ENCODE measurements around the gene IRAK3.
"Not testable (repeated sequence)": the region's sequence is repeated elsewhere in the genome, so short reads cannot be mapped to it uniquely, and the experiment has no call there.

Gene IRAK3

DNA sequence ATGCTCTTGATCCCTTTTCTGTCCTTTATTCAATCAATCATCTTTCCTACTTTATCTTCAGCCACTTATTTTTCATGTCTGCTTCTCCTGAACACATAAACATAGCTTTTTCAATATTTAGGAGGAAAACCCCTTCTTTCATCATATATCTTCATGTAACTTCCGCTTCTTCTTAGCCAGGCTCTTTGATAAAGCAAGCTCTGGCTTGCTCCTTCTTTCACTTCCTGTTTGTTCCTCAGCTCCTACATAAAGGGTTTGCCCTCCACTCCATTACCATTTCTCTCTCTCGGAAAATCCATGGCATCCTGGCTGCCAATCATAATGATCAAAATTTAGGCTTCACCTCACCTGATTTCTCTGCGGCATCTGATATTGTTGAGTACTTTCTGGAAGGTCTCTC lies 79.5 kb downstream of the IRAK3 start:
- no peak for DNase-seq

DNA sequence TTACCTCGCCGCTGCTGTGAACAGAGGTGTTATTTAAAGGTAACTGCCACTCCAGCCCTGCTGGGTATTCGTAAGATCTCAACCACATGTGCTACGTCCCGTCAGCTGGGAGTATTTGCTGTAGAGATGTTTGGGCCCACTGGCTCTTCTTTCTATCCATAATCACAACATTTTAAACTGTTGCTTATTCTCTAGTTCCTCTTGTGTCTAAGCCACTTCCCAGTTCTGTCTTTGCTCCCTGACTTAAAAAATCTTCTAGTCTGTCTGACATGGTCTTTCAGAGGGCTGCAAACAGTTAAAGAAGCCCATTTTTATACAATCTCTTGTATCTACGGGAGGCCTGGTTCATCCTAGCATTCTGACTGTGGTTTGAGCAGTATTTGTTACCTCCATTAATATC lies 80.1 kb downstream of the IRAK3 start:
- no peak for DNase-seq

DNA sequence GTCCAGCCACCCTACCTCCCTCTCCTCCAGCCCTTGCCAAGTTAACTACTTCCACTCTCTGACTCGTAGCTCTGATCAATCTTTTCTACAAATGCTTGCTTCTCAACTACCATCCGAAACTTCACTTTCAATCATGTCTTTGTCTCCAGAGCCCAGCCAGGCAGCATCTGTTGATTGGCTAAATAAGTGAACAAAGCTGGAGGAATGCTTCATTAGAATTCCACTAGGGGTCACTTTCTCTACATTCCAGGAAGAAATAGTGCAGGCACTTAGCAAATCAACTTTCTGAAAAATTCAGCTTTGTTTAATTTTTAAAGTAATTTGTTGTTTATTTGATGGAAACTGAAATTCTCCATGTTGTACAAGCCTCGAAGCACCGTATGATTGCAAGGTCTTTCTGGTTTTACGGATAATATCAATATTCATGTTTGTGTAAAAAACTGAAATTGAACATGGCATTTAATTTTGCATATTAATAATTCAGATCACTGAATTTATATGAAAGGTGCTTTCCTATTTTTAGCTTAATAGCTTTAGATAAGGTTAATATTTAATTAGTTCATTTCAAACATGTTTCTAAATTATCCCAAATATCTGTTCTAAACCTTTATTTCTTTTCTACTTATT lies 80.9 kb downstream of the IRAK3 start:
- no peak for DNase-seq

DNA sequence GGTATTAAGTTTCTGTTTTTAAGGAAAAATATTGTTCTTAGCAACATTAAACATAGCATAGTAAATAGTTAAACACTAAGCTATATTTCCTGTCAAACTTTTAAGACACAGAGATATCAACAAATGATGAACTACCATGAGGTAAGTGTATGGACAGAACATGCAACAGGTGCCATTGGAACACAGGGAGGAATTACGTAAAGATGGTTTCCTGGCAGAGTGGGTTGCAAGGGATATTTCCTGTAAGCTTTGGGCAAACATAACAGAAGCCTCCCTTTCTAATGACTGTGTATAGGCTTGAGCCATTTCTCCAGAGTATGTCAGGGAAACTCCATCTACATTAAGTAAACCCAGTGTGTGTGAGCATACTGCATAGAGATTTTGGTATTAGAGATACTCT lies 81.6 kb downstream of the IRAK3 start:
- no peak for DNase-seq

DNA sequence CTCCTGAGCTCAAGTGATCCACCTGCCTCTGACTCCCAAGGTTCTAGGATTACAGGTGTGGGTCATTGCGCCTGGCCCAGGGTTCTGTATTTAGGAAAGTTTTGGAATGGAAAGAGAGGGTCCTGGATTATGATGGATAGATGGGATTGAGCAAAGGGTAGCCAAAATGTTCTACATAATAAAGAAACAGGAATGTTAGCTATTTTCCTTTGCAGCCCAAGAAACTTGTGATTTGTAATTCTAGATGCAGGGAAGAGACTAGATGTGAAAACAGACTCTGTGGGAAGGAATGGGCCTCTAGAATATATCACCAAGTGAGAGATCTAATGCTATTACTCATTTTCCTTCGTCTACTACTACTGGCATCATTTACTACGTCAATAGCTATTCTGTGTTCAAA lies 83.6 kb downstream of the IRAK3 start:
- no peak for DNase-seq

DNA sequence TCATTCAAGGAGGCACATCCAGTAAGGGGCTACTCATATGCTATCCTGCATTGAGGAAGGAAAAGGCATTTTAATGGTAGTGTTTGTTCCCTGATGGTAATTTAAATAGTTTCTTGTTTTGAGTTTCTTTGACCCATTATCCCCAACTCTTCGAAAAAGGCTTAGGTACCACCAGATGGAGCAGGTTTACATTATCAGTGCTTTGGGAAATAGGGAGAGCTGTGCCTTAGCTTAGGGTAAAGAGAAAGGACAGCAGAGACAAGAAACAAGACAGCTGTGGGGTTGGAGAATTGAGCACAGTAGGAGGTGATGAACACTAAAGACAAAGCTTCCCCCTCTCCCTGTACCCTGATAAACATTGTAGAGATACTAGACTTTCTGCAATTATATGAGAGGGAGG lies 84.1 kb downstream of the IRAK3 start:
- no peak for DNase-seq

DNA sequence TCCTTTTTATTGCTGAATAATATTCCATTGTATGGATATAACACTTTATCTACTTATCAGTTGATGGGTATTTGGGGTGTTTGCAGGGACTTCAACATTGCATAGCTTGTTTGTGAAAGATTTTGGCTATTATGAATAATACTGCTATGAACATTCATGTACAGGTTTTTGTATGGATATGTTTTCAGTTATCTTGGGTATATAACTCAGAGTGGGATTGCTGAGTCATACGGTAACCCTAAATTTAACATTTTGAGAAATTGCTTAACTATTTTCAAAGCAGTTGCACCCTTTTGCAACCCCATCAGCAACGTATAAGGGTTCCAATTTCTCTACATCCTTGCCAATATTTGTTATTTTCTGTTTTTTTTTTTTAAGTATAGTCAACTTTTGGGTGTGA lies 86.0 kb downstream of the IRAK3 start:
- no peak for DNase-seq

DNA sequence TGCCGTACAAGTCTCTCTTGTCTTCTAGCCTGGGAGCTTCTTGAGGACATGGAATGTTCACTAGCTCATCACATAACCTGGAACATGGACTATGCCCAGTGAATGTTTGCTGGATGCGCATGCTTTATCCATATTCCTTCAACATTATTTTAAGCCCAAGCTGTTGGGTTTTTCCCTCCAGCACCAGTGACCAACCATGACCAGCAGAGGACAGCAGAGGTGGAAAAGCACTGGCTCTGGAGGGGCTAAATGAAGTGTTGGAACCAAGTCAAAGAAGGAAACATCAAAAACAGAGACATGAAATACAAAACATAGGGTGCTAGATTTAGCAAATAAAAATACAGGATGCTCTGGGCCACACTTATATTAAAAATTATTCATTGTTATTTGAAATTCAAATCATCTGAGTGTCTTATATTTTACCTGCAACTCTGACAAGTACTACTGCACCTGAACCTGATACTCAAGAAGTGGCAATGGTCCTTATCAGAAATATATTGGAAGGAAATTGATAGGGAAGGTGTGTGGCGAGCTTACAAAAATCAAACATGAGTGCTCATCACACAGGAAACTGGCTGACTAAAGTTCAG lies 90.2 kb downstream of the IRAK3 start:
- peak; percentile 37 for DNase-seq

DNA sequence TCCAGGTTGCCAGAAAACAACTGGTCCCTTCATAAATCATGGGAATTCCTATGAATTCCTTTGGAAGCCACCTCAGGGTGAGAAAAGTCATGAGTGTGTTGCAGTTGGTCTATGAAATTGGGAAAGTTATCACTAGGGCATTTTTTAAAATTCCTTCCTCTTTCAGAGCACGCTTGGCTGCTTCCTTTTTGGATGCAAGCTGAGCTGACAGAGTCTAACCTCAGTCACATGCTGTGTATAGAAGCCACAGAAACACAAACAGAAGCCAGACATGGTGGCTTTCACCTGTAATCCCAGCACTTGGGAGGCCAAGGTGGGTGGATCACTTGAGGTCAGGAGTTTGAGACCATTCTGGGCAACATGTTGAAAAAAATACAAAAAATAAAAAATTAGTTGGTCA lies 91.5 kb downstream of the IRAK3 start:
- no peak for DNase-seq

DNA sequence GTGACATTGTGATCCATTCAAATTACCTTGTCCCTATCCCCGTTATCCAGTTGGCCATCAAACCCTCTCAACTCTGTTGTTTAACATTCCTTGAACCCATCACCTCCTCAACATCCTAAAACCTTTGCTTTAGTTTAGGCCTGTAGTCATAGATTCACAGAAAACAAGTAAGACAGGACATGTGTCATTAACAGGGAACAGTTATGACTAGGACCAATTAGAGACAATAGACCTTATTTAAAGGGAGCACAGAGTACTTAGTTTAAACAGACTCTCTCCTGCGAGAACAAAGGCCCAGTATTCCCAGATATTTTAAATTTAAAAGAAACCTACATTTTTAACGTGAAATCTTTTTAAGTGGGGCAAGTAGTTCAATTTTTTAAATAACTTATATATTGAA lies 93.2 kb downstream of the IRAK3 start:
- DNase-seq: no peak

DNA sequence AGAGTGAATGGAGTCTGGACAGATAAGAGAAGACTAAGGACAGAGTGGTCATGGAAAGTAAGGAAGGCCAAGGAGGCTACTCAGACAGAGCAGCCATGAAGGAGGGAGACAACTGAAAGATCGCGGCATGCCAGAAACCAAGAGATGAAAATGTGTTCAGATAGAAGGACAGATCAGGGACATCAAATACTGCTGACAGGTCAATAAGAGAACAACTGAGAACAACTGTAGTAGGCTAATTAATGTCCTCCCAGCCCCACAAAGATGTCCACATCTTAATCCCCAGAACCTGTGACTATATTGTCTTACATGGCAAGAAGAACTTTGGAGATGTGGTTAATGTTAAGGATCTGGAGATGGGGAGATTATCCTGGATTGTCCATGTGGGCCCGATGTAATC lies 98.3 kb downstream of the IRAK3 start:
- DNase-seq: no peak

DNA sequence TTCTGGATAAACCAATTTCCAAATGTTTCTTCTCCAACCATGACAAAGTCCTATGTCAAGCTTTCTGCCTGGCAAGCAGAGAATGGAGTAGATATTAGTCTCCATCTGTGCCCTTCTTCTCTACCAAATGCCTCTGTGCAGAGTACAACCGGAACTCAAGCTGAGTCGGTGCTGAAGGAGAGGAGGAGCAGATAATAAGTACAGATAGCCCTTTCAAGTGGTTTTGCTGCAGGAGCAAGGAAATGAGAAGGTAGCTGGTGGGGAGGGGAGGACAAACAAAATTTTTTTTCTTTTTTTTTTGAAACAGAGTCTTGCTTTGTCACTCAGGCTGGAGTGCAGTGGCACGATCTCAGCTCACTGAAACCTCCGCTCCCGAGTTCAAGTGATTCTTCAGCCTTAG lies 99.1 kb downstream of the IRAK3 start:
- peak; percentile 45 for DNase-seq

DNA sequence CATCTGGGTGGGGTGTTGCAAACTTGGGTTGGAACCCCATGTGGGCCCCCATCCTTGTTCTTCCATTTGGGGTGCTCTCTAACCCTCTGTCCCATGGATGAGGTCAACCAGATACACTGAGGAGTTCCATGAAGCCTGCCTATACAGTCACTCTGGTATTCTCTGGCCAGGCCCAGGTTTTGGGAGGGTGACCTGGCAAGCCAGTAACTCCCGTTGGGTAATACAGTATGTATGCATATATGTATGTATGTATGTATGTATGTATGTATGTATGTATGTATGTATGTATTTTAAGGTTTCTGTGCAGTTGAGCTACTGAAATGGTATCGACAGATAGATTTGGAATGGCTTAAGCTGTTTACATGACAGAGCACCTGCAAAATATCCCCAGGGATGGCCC lies 100.5 kb downstream of the IRAK3 start:
- no peak for DNase-seq

DNA sequence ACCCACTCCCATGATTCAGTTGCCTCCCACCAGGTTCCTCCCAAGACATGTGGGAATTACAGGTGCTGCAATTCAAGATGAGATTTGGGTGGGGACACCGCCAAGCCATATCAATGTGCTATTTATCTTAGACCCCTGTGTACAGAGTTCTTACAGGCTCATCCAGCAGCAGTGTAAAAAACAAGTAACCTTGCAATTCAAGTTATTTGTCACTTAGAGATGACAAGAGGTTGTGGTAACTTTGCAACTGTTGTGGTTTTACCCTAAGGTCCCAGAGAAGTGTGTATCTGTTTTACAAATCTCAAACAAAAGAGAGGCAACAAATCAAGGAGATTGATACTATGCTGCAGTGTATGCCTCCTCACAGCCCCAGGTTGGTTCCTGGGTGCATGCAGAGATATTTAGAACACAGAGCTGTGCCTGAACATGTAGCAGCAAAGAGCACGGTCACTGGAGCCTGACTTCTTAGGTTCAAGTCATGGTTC lies 101.7 kb downstream of the IRAK3 start:
- no peak for DNase-seq

DNA sequence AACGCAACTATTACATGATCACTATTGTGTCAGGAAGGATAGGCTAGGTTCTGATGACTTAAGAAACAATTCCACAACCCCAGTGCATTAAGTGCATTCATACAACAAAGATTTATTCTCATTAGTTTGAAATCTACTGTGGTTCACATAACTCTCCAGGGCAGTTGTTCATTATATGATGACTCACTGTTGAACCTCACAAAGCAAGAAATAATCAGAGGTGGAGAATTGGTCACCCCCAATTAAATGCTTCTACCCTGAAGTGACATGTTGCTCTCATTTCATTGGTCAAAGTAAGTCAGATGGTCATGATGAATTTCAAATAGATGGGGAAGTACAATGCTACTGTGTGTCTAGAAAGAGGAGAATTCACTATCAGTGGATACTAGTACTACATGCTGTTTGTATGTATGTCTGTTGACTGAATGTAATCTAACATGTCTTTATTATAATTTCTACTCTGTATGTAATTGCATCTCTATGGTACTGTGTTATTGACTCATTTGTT lies 107.2 kb downstream of the IRAK3 start:
- DNase-seq: no peak

DNA sequence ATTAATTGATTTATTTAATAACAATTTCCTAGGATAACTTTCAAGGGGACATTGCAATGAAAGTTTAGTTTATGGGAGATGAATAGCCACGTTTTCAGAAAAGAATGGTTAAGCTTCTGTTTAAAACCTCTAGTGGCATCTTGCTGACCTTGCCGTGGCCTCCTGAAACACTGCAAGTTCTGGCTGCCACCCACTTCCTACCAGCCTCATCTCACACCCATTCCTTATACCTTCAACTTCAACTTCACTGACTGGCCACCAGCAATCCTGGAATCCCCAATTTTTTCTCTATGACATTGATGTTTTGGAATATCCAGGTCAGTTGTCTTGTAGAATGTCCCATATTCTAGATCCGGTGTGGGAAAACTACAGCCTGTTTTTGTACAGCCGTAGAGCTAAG lies 108.1 kb downstream of the IRAK3 start:
- DNase-seq: no peak

DNA sequence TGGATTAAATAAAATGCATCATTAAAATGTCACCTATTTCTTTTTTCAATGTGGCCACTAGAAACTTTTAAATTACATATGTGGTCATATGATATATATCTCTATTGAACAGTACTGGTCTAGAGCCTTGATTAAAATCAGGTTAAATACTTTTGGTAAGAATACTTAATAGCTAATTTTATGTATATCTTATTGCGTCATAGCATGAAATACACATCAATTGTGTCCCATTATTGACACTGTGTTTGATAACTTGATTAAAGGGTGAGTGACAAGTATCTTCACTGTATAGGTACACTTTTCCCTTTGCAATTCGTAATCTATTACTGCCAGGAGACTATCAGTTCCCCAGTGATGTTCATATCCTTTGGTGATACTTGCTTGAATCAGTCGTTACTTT lies 108.9 kb downstream of the IRAK3 start:
- no peak for DNase-seq

DNA sequence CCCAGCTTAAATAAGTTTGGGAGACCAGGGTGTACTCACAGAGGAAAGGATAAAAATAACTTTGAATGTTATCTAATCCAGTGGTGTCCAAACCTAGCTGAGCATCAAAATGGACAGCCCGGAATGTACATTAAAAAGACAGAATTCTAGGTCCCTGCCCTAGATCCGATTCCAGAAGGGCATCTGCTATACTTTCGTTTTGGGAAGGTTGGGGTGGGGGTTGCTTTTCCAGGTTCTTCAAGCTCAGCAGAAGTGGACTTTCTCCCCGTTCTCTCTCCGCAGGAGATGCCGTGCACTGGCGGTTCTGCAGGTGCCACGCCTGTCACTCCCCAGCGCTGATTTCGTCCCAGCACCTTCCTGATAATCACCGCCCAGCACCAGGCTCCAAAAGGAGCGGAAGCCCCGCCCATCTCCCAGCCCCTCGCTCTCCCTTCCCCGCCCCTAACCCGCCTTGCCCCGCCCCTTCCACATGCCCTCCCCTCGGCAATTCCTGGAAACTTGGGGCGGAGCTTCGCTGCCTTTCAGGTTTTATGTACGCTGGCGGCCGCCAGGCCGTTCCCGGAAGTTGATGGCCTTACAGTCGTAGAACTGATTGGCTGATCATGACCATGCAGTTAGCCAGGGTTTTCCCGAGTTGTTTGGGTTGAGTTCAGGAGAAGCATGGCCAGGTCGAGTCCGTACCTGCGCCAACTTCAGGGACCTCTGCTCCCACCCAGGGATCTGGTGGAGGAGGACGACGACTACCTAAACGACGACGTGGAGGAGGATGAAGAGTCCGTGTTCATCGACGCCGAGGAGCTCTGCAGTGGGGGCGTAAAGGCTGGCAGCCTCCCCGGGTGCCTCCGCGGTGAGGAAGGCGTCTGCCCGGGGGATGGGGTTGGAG lies 113.2 kb downstream of the IRAK3 start, which contains the start of gene HELB:
TSS of gene HELB (plus strand) at position 550 of the 883 bp plus-strand sequence. CDS start at position 661, 111 bp downstream.
- peak; percentile 98 for DNase-seq

DNA sequence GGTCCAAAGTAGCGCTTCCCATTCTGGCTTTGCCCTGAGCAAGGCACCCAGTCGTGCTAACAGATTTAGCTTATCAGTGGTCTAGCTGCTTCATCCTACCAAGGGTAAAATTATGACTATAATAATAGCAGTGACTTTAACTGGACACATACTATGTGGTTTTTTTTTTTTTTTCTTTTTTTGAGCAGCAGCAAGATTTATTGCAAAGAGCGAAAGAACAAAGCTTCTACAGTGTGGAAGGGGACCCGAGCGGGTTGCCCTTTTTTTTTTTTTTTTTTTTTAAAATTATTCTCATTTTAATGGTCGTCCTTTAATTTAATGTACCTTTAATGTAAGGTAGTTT lies 113.8 kb downstream of the IRAK3 start:
- no peak for DNase-seq

DNA sequence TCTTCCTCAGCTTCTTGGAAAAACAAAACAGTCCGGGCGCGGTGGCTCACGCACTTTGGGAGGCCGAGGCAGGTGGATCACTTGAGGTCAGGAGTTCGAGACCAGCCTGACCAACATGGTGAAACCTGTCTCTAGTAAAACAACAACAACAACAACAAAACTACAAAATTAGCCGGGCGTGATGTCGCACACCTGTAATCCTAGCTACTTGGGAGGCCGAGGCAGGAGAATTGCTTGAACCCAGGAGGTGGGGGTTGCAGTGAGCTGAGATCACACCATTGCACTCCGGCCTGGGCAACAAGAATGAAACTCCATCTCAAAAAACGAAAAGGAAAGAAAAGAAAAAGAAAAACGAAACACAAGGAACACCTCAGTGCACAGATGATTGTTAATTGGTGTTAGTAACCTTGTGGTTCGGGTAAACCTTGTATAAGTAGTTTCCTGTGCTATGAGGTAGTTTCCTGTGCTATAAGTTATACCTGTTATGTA lies 114.3 kb downstream of the IRAK3 start:
- not testable (repeated sequence) for DNase-seq

Measured in activated CD8-positive, alpha-beta memory T cell treated with anti-CD3 and anti-CD28 coated beads, Interleukin-2, amount 50 U/mL, for 4 hours (primary cell).